T-helper 2 cell (primary cell): ENCODE results near the gene NCOA1.
"Not testable (repeated sequence)": the region's sequence is repeated elsewhere in the genome, so short reads cannot be mapped to it uniquely, and the experiment has no call there.

Experiments
- DNase-seq, 5 experiments: peaks; one replicate each; pipeline versions ENCODE4 v3.0.0 to v3.0.0-alpha.2; 2012 to 2022

NCOA1 gene

DNA sequence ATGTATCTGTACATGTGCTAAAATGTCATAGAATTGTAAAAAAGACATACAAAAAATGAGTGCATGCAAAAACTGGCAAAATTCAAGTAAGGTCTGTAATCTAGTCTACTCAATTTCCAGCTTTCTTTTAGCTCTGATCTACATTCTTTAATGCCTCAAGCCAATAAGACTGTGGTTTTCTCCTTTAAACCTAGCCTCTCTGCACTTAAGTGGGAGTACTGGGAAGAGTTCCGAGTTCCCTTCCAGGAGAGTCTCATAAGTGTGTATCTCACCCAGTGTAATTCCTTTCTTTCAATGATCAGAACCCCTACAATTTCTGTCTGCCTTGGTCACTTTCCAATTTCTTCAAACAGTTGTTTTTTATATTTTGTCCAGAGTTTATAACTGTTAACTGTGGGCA, 152.0 kb downstream of the NCOA1 start:
- DNase-seq, result no peak

DNA sequence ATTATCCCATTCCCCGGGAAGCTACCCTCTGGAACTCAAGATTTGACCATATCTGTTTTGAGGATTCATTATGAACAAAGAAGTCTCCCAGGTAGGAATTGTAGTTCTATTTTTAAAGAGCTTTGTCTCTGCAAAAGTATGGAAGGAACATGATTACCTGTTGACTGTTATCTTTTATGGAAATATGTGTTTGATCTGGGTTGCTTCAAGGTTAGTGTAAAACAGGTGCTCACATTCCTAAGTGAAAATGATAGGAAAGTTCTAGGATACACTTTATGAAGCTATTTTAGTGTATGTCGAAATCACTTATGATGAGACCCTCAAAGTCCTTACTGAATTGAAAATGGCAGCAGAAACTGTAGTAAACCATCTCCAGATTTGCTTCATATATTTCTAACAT, 153.0 kb downstream of the NCOA1 start:
- DNase-seq, result no peak

DNA sequence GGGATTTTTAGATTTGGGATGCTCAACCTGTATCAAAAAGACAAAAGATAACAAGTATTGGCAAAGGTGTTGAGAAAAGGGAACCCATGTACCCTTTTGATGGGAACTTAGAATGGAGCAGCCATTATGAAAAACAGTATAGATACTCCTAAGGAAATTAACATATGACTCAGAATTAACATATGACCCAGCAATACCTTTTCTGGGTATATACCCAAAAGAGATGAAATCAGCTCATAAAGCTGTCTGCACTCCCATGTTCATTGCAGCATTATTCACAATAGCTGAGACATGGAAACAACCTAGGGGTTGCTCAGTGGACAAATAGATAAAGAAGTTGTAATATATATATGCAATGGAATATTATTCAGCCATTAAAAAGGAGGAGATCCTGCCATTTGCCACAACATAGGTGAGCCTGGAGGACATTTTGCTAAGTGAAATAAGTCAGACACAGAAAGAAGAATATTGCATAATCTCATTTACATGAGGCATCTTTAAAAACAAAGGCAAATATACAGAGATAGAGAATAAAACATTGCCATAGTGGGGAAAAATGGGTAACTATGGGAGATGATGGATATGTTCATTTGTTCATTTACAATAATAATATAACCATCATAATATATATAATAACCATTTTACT, 160.1 kb downstream of the NCOA1 start:
- DNase-seq, result no peak

DNA sequence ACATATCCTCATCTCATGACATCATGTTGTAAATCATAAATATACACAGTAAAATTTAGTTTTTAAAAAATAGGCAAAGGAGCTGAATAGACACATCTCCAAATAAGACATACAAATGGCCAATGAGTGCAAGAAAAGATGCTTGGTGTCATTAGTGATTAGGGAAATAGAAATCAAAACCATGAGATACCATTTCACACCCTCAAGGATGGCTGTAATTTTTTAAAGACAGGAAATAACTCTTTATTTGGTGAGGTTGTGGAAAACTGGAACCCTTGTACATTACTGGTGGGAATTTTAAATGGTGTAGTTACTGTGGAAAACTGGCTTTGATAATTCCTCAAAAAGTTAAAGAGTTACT, 160.6 kb downstream of the NCOA1 start:
- no peak for DNase-seq

DNA sequence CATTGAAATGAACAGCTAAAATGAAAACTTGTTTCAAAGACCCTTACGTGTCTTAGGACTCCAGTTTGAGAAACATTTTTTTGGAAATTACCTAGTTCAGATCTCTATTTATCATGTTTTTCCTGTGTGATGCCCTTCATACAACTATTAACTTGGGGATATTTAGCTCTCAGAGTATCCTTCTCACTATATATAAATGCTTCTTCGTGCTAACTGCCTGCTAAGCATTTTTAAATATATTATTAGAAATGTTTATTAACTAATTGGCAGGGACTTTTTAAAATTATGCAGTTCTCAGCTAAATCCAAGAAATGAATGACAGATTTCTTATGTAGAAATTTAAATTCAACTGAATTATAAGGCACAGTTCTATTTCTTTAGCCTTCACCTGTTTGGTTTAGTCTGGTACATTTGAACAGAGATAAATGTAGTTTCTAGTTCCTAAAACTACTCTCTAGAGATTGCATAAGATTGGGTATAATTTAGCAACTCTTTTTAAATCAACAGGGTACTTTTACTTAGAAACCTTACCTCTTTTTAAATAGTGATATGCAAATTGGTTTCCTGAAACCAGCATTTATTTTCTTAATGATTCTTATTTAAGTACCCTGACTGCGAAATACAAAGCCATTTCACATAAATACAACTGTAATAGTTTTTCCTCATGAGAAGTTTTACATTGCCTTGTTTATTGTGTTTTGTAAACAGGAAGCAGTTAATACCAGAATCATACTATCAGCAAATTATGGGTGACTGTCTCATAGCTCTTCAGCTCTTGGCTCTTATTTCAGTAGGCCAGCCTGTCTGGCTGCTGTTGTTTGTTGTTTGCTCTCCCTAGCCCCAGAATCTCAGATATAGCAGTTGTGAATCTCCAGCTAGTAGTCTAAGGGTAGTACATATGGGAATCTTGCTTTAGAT, 161.5 kb downstream of the NCOA1 start:
- no peak for DNase-seq

DNA sequence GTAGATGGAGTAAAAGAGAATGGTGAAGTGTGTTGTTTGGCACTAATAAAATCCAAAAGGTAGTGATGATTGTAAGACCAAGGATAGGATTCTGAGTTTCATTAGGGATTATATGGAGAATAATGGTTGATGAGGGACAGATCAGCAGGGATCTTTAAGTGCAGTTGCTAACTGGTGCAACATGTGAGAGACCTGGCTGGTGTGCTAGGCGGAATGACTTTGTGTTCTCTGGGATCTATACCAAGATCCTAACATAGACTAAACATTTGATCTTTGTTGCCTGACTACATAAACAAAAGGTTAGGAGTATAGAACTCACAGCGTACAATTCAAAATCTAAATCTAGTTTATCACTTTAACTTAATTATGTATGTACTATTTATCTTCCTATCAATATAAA, 166.8 kb downstream of the NCOA1 start:
- no peak for DNase-seq

DNA sequence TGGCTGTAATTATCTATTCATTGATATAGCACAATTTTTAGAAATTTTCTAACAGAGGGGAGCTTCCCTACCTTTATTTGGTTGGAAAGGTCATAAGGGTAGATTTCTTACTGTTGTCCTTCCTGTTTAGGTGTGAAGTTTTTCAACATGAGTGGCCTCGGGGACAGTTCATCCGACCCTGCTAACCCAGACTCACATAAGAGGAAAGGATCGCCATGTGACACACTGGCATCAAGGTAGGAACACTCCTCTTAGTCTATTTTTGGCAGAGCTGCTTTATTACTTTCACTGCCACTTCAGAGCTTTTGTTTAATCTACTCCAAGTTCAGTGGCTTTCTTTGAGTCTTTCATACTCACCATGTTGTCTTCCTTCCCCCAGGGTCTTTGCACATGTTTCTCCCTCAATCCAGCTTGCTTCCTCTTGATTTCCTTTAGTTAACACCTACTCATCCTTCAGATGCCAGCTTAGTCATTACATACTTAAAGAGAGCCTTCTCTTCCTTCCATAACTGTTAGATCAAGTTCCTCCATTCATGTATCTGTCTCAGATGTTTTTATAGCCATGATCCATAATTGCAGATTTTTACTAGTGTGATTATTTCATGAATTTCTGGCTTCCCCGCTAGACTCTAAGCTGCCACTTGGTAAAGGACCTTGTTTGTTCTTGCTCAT, 167.6 kb downstream of the NCOA1 start:
- no peak for DNase-seq

DNA sequence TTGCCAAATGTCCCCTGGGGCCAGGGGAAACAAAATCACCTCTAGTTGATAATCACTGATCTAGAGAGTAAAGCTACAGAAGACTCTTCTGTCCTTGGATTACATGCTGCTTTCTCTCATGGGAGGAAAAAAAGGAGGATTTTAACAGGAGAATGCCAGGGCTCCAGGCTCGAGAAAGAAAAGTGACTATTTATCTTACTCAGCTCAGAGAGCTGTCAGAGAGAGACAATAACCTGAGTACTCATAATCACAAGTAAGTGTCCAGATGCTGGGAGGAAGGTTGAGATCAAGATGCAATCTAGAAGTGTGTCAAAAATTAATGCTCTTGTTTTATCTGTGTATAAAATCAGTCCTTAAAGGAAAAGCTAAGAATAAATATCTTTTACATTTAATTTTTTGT, 168.8 kb downstream of the NCOA1 start:
- DNase-seq, result no peak

DNA sequence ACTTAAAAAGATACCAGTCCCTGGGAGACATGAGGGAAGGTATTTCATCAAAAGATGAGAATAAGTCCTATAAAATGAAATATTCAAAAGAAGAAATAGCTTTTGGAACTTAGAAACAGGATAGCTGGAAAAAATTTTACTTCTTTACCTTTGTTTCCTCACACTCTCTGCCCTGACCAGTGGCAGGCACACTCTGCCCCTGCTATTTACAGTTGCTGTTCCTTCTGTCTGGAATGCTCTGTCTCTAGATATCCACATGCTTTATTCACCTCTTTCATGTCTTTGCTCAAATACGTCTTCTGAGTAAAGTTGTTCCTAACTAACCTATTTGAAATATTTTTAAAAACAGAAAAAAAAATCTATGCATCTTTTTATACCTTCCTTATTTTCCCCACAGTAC, 176.5 kb downstream of the NCOA1 start:
- DNase-seq, result no peak

DNA sequence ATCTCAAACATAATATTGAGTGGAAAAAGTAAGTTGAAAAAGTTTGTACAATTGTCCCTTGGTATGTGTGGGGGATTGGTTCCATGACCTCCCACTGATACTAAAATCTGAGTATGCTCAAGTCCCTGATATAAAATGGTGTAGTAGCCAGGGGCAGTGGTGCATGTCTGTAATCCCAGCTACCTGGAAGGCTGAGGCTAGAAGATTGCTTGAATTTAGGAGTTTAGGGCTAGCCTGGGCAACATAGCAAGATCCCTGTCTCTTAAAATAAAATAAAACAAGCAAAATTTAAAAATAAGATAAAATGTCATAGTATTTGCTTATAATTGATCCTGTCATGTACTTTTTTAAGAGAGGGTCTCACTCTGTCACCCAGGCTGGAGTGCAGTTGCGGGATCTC, 180.2 kb downstream of the NCOA1 start:
- DNase-seq, result no peak

DNA sequence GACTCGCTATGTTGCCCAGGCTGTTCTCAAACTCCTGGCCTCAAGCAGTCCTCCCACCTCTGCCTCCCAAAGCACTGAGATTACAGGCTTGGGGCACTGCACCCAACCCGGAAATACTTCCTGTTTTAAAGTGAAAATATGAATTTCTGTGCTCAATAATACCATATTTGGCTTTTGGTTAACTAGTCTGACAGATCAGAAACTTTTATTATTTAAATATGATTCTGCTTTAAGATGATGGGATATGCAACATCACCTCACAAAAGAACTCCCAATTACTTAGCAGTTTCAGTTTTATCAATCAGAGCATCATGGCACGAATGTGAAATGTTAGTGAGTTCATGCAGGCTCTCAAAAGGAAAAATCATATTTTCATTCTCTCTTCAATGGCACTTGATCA, 181.5 kb downstream of the NCOA1 start:
- DNase-seq, result peak in 1 of 5 experiments; percentile 27

DNA sequence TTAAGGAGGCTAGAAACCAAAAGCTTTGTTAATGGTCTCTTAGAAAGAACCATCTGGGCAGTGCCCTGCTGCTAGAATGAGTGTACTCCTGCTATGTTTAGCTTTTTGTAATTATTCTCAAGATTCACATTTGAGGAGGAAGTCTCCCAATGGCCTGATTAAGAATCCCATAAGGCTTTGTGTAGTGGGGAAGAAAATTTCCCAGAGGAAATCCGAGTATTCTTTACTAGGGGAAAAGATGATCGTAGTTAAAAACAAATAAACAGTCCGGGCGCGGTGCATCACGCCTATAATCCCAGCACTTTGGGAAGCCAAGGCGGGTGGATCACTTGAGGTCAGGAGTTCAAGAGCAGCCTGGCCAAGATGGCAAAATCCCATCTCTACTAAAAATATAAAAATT, 184.3 kb downstream of the NCOA1 start:
- no peak for DNase-seq

DNA sequence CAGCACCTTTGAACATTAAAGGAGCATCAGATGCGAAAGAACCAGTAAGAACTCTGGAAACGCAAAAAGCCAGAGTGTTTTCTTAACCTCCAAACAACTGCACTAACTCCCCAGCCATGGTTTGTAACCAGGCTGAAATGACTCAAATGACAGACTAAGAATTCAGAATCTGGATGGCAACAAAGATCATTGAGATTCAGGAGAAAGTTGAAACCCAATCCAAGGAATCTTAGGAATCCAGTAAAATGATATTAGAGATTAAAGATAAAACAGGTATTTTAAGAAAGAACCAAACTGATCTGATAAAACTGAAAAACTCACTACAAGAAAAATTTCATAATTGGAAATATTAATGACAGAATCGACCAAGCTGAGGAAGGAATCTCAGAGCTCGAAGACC, 185.4 kb downstream of the NCOA1 start:
- no peak for DNase-seq

DNA sequence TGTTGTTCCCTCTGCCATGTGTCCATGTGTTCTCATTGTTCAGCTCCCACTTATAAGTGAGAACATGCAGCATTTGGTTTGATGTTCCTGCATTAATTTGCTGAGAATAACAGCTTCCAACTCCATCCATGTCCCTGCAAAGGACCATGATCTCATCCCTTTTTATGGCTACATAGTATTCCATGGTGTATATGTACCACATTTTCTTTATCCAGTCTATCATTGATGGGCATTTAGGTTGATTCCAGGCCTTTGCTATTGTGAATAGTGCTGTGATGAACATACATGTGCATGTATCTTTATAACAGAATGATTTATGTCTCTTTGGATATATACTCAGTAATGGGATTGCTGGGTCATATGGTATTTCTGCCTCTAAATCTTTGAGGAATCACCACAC, 187.0 kb downstream of the NCOA1 start:
- DNase-seq, result not testable (repeated sequence)

DNA sequence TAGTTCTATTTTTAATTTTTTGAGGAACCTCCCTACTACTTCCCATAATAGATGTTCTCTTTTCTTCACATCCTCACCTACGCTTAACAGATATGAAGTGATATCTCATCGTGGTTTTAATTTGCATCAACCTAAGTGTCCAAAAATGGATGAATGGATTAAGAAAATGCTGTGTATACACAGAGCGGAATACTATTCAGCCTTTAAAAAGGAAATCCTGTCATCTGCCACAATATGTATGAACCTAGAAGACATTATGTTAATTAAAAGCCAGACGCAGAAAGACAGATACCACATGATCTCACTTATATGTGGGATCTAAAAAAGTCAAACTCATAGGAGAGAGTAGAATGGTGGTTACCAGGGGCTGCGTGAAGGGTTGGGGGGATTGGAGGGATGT, 189.1 kb downstream of the NCOA1 start:
- DNase-seq, result no peak

DNA sequence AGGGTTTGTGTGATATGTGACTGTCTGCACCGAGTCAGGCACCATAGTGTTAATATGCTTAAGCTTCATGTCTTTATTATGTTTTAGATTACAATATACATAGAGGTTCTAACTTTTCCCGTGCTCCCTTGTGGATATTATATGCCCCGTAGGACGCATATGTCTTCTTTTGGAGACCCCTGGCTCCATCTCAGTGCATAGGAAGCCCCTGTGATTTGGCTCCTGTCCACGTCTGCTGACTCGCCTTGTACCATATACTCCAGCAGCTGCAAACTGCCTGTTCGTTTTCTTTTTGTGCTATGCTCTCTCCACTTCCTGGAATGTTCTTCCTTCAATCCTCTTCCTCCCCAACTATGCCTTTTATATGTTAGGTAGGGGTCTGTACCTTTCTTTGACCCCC, 191.2 kb downstream of the NCOA1 start:
- DNase-seq, result no peak

DNA sequence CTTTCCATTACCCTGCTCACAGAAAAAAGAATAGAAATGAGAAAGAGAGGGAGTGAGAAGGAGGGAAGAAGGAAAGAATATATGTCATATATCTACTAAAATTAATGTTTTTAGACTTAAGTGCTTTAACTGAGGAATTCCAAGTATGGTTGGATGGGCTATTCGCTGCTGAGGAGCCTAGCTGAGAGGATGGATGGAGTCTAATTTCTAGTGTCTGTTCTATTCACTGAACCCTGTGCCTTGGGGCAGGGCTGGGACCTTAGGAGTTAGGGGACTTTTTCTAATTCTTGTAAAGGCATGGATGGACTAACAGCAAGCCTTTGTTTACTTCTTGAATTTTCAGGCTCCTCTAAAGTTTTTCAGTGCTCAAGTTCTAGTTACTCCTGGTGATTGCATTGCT, 192.4 kb downstream of the NCOA1 start:
- no peak for DNase-seq

DNA sequence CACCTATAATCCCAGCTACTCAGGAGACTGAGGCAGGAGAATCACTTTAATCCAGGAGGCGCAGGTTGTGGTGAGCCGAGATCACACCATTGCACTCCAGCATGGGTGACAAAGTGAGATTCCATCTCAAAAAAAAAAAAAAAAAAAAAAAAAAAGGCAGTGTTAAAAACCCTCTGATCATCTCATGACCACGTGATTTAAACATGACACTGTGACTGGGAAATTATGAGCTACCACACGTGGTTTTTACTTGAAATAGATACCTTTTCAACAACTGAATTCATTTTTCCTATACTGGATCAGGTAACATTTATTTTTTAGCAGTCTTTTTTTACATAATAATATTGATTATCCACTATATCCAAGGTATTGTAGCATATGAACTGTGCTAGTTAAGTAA, 199.5 kb downstream of the NCOA1 start:
- peak in 1 of 5 experiments; percentile 5 for DNase-seq

DNA sequence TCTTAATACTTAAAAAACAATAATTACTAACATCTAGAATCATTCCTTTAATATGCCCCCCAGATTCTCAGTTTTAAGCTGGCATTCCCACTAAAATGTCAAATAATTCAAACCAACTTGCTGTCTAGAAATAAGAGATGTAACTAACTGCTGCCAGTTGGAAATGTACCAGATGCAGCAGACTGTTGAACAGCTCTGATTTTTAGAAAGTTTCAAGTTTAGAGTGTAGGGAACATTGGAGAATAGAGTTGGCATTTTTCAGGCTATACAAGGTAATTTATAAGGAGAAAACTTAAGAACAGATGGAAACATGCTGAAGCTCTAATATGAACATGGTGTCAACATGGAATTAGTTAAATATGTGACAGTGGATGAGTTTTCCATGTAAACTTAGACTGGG, 200.8 kb downstream of the NCOA1 start:
- no peak for DNase-seq

DNA sequence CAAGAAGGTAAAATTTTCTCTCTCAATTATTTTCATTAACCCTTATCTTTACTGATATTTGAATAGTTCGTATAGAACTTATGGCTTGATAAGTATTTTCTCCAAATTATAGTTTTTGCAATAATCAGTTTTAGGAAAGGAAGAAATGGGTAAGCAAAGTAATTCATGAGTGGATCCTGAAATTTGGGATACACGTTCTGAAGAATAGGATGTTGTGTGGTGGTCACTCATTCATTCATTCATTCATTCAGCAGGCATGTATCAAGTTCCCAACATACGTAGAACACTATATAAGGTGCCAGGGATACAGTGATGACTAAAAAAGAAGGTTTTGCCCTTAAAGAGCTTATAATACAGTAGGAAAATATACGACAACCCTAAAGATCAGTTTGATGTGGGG, 206.7 kb downstream of the NCOA1 start:
- no peak for DNase-seq

DNA sequence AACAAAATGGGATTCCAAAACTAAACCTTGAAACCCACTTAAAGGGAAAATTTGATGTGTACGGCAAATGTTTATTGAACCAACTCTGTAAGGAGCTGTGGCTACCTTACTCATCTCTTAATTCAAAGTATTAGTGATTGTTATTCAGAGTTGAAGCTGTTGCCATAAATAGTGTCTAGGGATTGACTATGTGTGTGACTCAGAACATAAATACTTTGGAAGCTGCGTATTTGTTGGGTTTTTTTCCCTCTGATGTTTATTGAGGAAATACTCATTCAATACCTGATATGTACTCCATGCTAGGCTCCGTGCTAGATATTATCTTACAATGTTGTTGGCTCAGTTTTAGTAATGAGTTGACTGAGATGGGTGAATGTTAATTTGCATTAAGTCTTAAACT, 211.7 kb downstream of the NCOA1 start:
- peak in 1 of 5 experiments; percentile 71 for DNase-seq

DNA sequence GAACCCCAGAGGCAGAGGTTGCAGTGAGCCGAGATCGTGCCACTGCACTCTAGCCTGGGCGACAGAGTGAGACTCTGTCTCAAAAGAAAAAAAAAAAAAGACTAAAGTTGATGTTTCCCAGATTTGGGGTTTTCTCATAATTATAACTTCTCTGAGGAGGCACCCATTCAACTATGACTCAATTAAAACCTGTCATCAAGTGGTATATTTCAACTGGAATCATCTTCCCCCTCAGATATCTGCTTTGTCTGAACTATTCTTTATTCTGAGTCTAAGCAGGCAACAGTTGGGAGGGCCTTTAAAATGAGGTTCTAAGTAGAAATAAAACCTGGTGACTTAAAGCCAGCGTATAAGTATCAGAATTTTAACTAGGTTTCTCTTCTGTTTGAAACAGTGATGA, 213.6 kb downstream of the NCOA1 start:
- DNase-seq, result no peak

DNA sequence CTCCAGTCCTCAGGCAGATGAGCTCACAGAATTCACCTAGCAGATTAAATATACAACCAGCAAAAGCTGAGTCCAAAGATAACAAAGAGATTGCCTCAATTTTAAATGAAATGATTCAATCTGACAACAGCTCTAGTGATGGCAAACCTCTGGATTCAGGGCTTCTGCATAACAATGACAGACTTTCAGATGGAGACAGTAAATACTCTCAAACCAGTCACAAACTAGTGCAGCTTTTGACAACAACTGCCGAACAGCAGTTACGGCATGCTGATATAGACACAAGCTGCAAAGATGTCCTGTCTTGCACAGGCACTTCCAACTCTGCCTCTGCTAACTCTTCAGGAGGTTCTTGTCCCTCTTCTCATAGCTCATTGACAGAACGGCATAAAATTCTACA, 216.1 kb downstream of the NCOA1 start:
- DNase-seq, result no peak
